K562 (cell line): ENCODE measurements around the gene PLEKHO1. TPM values are rescaled to one million over a fixed set of nuclear protein-coding genes. Genes with fewer than 3 reads are reported as not detected.

Source experiments
- ATAC-seq: fragments of 200-7000 bp; cut with Tn5 transposase; 3 replicates; pipeline ENCODE4 v1.9.1; 2020; ENCODE audit warnings: moderate library complexity
- BruUV-seq: library from RNA; stranded (reverse); fragments of 400-500 nt; replicated peaks from 2 replicates; lab custom pipeline; 2021; lab: Mats Ljungman, UMichigan
- CTCF ChIA-PET: fragments of 300-600 bp; formaldehyde crosslinking; extraction: SDS; loops from one replicate; lab custom pipeline; 2021; ENCODE audit warnings: low intra/inter-chr PET ratio; lab: Yijun Ruan, JAX
- POLR2A ChIA-PET: fragments of 300-600, 350-650 bp; sonication (Branson Sonifier 250); formaldehyde crosslinking; extraction: SDS; loops from one replicate; lab custom pipeline; 2021; ENCODE audit warnings: antibody characterized with exemption, inconsistent platforms; lab: Yijun Ruan, JAX
- DNase-seq, 4 experiments: peaks; one replicate each; pipeline versions ENCODE4 v3.0.0 to v3.0.0-alpha.2; 2011 to 2018; ENCODE audit warnings: low spot score in 3 of 4, mixed read lengths in 3 of 4; ENCODE audit errors: extremely low read depth in 1 of 4
- FAIRE-seq: peaks from 2 replicates; lab custom pipeline; 2011; peaks lifted over from hg19 to GRCh38; lab: Jason Lieb, UNC
- H2AFZ ChIP-seq: 2 replicates; pipeline ENCODE4 v1.6.0; 2011; ENCODE audit warnings: low read depth, low read length, control low read depth, inconsistent platforms
- H3K27ac ChIP-seq: fragments of 200-600 bp; 3 replicates; pipeline ENCODE4 v1.8.0; 2011; ENCODE audit warnings: low read depth, mild to moderate bottlenecking, control low read depth, inconsistent platforms, low read length, moderate library complexity, mixed read lengths; ENCODE audit errors: extremely low read depth
- H3K27me3 ChIP-seq, 2 experiments: fragments of 300-600 bp in 1 of 2; 2 replicates in 1 of 2; 3 replicates in 1 of 2; pipeline versions ENCODE4 v1.6.0 to v1.8.0; 2011; ENCODE audit warnings: inconsistent platforms in 2 of 2, low read length in 2 of 2, mild to moderate bottlenecking in 1 of 2, mixed read lengths in 1 of 2, moderate library complexity in 1 of 2; ENCODE audit not compliant: control insufficient read depth in 2 of 2, insufficient read depth in 2 of 2
- H3K36me3 ChIP-seq: fragments of 300-600 bp; 3 replicates; pipeline ENCODE4 v1.8.0; 2011; ENCODE audit warnings: mild to moderate bottlenecking, low read length, inconsistent platforms; ENCODE audit not compliant: control insufficient read depth, insufficient read depth
- H3K4me1 ChIP-seq, 2 experiments: fragments of 200-600 bp in 1 of 2; replicated peaks in 1 of 2; 2 replicates in 1 of 2; 3 replicates in 1 of 2; pipeline versions ENCODE4 v1.5.1 to v1.8.0; 2011; ENCODE audit warnings: inconsistent platforms in 2 of 2, low read length in 2 of 2, mild to moderate bottlenecking in 1 of 2, mixed read lengths in 1 of 2, moderate library complexity in 1 of 2; ENCODE audit not compliant: control insufficient read depth in 2 of 2, insufficient read depth in 2 of 2
- H3K4me2 ChIP-seq: 2 replicates; pipeline ENCODE4 v1.6.1; 2011; ENCODE audit warnings: low read length, control low read depth, inconsistent platforms, mixed read lengths; ENCODE audit not compliant: insufficient read depth
- H3K4me3 ChIP-seq: fragments of 200-600 bp; sonication (generic), shearing (Covaris generic); 2 replicates; pipeline ENCODE4 v1.5.1; 2016; ENCODE audit warnings: control low read depth, inconsistent platforms
- H3K79me2 ChIP-seq: fragments of 200-600 bp; 3 replicates; pipeline ENCODE4 v1.8.0; 2011; ENCODE audit warnings: low read length, inconsistent platforms; ENCODE audit not compliant: control insufficient read depth, insufficient read depth
- H3K9ac ChIP-seq, 2 experiments: 2 replicates each; pipeline versions ENCODE4 v1.6.0 to v1.6.1; 2011; ENCODE audit warnings: low read depth in 2 of 2, low read length in 2 of 2, control low read depth in 1 of 2, inconsistent platforms in 1 of 2, mild to moderate bottlenecking in 1 of 2, mixed read lengths in 1 of 2; ENCODE audit not compliant: insufficient read depth in 1 of 2
- H3K9me1 ChIP-seq: one replicate; pipeline ENCODE4 v1.6.0; 2011; ENCODE audit warnings: inconsistent platforms, mild to moderate bottlenecking, low read length, moderate library complexity; ENCODE audit not compliant: control insufficient read depth, insufficient read depth
- H3K9me3 ChIP-seq: replicated peaks from 2 replicates; pipeline ENCODE4 v1.5.1; 2011; ENCODE audit warnings: low read depth, low read length, inconsistent platforms; ENCODE audit not compliant: control insufficient read depth, insufficient read depth
- H4K20me1 ChIP-seq: replicated peaks from 2 replicates; pipeline ENCODE4 v1.6.1; 2011; ENCODE audit warnings: low read length, inconsistent platforms, mixed read lengths; ENCODE audit not compliant: control insufficient read depth, insufficient read depth
- BCOR ChIP-seq: fragments of 450-650 bp; IDR thresholded peaks from 2 replicates; pipeline ENCODE4 v1.6.1; 2016
- ELF1 ChIP-seq: fragments of 200-800 bp; sonication (Bioruptor generic); IDR thresholded peaks from 2 replicates; pipeline ENCODE4 v1.6.1; 2016; ENCODE audit warnings: missing genetic modification characterization, missing compliant biosample characterization
- SLC30A9 ChIP-seq: fragments of 250-450 bp; sonication (Bioruptor Pico); IDR thresholded peaks from 2 replicates; pipeline ENCODE4 v1.8.0; 2022; ENCODE audit warnings: mild to moderate bottlenecking, moderate library complexity
- SMARCA4 ChIP-seq: fragments of 450-650 bp; IDR thresholded peaks from 2 replicates; pipeline ENCODE4 v1.6.1; 2016
- SPI1 ChIP-seq: IDR thresholded peaks from 2 replicates; pipeline ENCODE4 v1.6.1; 2011; ENCODE audit warnings: low read depth, low read length, control low read depth, borderline replicate concordance
- TAF9B ChIP-seq: fragments of 450-650 bp; IDR thresholded peaks from 2 replicates; pipeline ENCODE4 v1.6.1; 2018; ENCODE audit warnings: mild to moderate bottlenecking; ENCODE audit not compliant: partially characterized antibody
- ZNF3 ChIP-seq: fragments of 250-450 bp; sonication (Bioruptor Pico); IDR thresholded peaks from 2 replicates; pipeline ENCODE4 v1.5.0; 2021; ENCODE audit warnings: mild to moderate bottlenecking, moderate library complexity
- ZNF76 ChIP-seq: fragments of 250-450 bp; sonication (Bioruptor Pico); IDR thresholded peaks from 2 replicates; pipeline ENCODE4 v1.4.0; 2020; ENCODE audit warnings: mild to moderate bottlenecking, moderate library complexity, borderline replicate concordance
- WGBS: fragments of 100-300 bp; shearing (Covaris generic); methylation state at CpG from one replicate; pipeline ENCODE4 v1.1.6; 2016; ENCODE audit warnings: low coverage, mixed read lengths; ENCODE audit not compliant: insufficient coverage; ENCODE audit errors: missing lambda C conversion rate; 5-methylcytosine and 5-hydroxymethylcytosine counted together
- in situ Hi-C: fragments of 300-500 bp; cut with MboI; formaldehyde crosslinking; loops from 4 replicates; pipeline ENCODE4 v1.15.0; 2018; ENCODE audit warnings: inconsistent platforms, mixed read lengths
- intact Hi-C: fragments of 100-400 bp; cut with micrococcal nuclease; formaldehyde crosslinking; loops from 2 replicates; pipeline ENCODE4 v1.14.2; 2022
- polyA plus RNA-seq, 8 experiments: library from polyadenylated mRNA; depleted of rRNA in 4 of 8; stranded (reverse) in 5 of 8; unstranded in 3 of 8; fragments of >200 nt; fragmentation: Nextera tagmentation in 2 of 8; fragmentation: Illumina TruSeq in 1 of 8; extraction: Ambion mirVana in 2 of 8; extraction: Trizol in 1 of 8; gene quantifications; 2 replicates each; pipeline versions ENCODE4 v1.2.1 to v1.2.3, GENCODE V29; 2011 to 2014; ENCODE audit warnings: inconsistent platforms in 1 of 8, missing spikeins in 1 of 8
- total RNA-seq, 7 experiments: library from RNA; depleted of rRNA in 6 of 7; stranded (reverse); fragments of >200 nt in 6 of 7; fragmentation: Illumina TruSeq in 2 of 7; extraction: Trizol in 2 of 7; gene quantifications; 2 replicates each; pipeline versions ENCODE4 v1.2.1 to v1.2.3, GENCODE V29; 2011 to 2021; ENCODE audit warnings: low replicate concordance in 1 of 7
- TF ChIP-seq, protein P1 (sequence below): sonication (generic); formaldehyde crosslinking; IDR thresholded peaks from 2 replicates; pipeline ENCODE4 v1.8.1; 2023; ENCODE audit warnings: mild to moderate bottlenecking, missing genetic modification reagents

PLEKHO1 gene
- total and polyA plus RNA-seq, 9 of the 15 experiments (the other 6 are each of a cell fraction or from before 2014, with no cell fraction given): 0.39 to 16.2 (median 9.6) TPM

DNA sequence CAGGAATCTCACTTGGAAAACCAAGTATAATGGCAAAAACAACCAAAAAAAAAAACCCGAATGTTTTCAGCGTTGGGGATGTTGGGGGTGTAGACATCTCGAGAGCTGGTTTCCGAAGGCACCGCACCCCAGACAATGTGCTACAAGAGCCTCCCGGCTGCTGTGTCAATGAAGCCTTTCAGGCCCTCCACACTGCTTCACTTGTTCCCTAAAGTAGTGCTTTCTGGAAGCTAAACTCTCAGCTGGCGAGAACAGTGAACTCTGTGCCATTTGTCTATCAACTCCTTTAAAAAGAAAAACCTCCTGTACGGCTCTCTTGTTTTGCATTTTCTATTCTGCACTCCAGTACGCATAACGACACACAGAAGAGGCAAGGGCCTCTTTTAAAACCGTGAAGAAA is 32.5 kb downstream of the PLEKHO1 start (continued):
- TF ChIP-seq, protein P1, sequence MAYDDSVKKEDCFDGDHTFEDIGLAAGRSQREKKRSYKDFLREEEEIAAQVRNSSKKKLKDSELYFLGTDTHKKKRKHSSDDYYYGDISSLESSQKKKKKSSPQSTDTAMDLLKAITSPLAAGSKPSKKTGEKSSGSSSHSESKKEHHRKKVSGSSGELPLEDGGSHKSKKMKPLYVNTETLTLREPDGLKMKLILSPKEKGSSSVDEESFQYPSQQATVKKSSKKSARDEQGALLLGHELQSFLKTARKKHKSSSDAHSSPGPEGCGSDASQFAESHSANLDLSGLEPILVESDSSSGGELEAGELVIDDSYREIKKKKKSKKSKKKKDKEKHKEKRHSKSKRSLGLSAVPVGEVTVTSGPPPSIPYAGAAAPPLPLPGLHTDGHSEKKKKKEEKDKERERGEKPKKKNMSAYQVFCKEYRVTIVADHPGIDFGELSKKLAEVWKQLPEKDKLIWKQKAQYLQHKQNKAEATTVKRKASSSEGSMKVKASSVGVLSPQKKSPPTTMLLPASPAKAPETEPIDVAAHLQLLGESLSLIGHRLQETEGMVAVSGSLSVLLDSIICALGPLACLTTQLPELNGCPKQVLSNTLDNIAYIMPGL: no peak
- TF ChIP-seq ZNF76 (CRISPR knock-in tag): no peak

DNA sequence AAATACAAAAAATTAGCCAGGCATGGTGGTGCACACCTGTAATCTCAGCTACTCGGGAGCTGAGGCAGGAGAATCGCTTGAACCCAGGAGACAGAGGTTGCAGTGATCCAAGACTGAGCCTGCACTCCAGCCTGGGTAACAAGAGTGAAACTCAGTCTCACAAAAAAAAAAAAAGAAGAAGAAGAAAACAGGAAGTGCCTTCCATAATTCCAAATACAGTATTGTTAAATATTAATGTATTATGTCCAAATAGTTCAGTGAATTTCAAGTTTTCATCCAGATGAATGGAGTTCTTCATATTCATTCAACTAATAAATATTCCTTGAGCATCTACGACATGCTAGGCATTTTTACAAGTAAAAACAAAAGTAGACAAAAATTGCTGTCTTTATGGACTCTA is 33.3 kb downstream of the PLEKHO1 start:
- WGBS: 52% methylated on average over 3 of the region's 3 CpGs
- Histone ChIP-seq H3K4me2 (no peak overlapping the region), H4K20me1 (no peaks in the 10 kb centered on the region), H3K9ac (no peak overlapping the region), H3K27me3 (no peaks in the 10 kb centered on the region), H2AFZ (no peak overlapping the region), H3K9me3 (no peaks in the 10 kb centered on the region), H3K4me1 (peaks cover 4 to 12% of the 10 kb centered on the region in 2 experiments; a peak in 4 of 5 replicates), H3K36me3 (no peaks in the 10 kb centered on the region), H3K27ac (no peak overlapping the region), H3K4me3 (no peak overlapping the region), H3K9me1 (no peaks in the 10 kb centered on the region), H3K79me2 (no peaks in the 10 kb centered on the region)
- no TSS peak for BruUV-seq
- ATAC-seq (no peak), DNase-seq (no peak), FAIRE-seq (no peak)
- TF ChIP-seq TAF9B (no peak), SLC30A9 (CRISPR knock-in tag) (no peak), ELF1 (tag) (0 out of 2 replicates have a peak, but pooled peaks have one; percentile 28), BCOR (peak; percentile 19; the same call in 1 of the 2 replicates), SMARCA4 (no peak), ZNF3 (CRISPR knock-in tag) (peak; percentile 81), SPI1 (peak; percentile 77)
- intact Hi-C loops: no loop called here
- POLR2A ChIA-PET: no interaction called here
- in situ Hi-C loops: no loop called here
- CTCF ChIA-PET: no interaction called here
